GM12878 (cell line): ENCODE data around the gene TOMM34.

Experiments
- EZH2 ChIP-seq: IDR thresholded peaks from 2 replicates; pipeline ENCODE4 v1.6.1; 2012; ENCODE audit warnings: low read depth, mild to moderate bottlenecking, control low read depth, inconsistent platforms, low read length, borderline replicate concordance; ENCODE audit not compliant: control insufficient read depth
- MXI1 ChIP-seq: fragments of 150-350 bp; IDR thresholded peaks from 2 replicates; pipeline ENCODE4 v1.6.1; 2011; ENCODE audit warnings: low read depth, mild to moderate bottlenecking, inconsistent platforms, low read length, improper control_type of control experiment
- POLR2A ChIP-seq: IDR thresholded peaks from 2 replicates; pipeline ENCODE4 v1.6.1; 2011; ENCODE audit warnings: low read depth, mild to moderate bottlenecking, low read length
- SMAD5 ChIP-seq: IDR thresholded peaks from 2 replicates; pipeline ENCODE4 v1.6.1; 2016; ENCODE audit warnings: antibody characterized with exemption, low read depth
- TAF1 ChIP-seq: IDR thresholded peaks from 2 replicates; pipeline ENCODE4 v1.6.1; 2011; ENCODE audit warnings: mild to moderate bottlenecking, low read depth, low read length, borderline replicate concordance
- TF ChIP-seq, protein P1 (sequence below), 3 experiments: IDR thresholded peaks in 2 of 3; conservative IDR thresholded peaks in 1 of 3; 2 replicates each; pipeline ENCODE4 v1.5.1; 2011; ENCODE audit warnings: low read depth in 3 of 3, low read length in 3 of 3, mild to moderate bottlenecking in 3 of 3, control low read depth in 2 of 3, moderate library complexity in 2 of 3, inconsistent platforms in 1 of 3, mixed read lengths in 1 of 3; ENCODE audit not compliant: control insufficient read depth in 2 of 3, insufficient read depth in 1 of 3; ENCODE audit errors: extremely low read depth in 1 of 3
- TF ChIP-seq, protein P2 (sequence below): IDR thresholded peaks from 2 replicates; pipeline ENCODE4 v1.6.1; 2012; ENCODE audit warnings: low read depth, low read length, improper control_type of control experiment

DNA sequence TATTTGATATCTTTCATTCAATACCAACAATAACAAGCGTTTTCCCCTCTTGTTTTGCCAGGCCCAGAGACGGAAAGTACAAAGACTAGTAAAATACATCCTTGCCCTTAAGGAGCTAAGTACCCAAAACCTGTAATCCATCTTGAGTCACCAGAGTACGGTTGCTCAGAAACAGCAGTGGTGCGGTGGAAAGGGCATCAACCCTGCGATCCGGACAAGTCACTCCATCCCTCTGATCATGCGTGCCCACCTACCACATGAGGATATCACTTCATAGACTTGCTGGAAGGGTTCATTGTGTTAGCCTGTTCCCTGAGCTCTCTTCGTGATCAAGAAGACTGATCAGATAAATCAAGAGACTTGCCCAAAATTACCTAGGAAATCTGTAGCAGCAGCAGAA is 1.9 kb downstream of the TOMM34 start:
- TF ChIP-seq, protein P1, sequence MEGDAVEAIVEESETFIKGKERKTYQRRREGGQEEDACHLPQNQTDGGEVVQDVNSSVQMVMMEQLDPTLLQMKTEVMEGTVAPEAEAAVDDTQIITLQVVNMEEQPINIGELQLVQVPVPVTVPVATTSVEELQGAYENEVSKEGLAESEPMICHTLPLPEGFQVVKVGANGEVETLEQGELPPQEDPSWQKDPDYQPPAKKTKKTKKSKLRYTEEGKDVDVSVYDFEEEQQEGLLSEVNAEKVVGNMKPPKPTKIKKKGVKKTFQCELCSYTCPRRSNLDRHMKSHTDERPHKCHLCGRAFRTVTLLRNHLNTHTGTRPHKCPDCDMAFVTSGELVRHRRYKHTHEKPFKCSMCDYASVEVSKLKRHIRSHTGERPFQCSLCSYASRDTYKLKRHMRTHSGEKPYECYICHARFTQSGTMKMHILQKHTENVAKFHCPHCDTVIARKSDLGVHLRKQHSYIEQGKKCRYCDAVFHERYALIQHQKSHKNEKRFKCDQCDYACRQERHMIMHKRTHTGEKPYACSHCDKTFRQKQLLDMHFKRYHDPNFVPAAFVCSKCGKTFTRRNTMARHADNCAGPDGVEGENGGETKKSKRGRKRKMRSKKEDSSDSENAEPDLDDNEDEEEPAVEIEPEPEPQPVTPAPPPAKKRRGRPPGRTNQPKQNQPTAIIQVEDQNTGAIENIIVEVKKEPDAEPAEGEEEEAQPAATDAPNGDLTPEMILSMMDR (IDR thresholded peaks at IDR 0.05 in 2 of 3, conservative IDR thresholded peaks at IDR 0.05 in 1 of 3; ENCODE audit: control insufficient read depth in 2 of 3, extremely low read depth in 1 of 3, insufficient read depth in 1 of 3, low read depth in 3 of 3, low read length in 3 of 3) = no peak
- TF ChIP-seq EZH2 (no peak), POLR2A (no peak), MXI1 (no peak), SMAD5 (no peak), TAF1 (no peak)
- TF ChIP-seq, protein P2, sequence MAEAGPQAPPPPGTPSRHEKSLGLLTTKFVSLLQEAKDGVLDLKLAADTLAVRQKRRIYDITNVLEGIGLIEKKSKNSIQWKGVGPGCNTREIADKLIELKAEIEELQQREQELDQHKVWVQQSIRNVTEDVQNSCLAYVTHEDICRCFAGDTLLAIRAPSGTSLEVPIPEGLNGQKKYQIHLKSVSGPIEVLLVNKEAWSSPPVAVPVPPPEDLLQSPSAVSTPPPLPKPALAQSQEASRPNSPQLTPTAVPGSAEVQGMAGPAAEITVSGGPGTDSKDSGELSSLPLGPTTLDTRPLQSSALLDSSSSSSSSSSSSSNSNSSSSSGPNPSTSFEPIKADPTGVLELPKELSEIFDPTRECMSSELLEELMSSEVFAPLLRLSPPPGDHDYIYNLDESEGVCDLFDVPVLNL = no peak
